OCI-LY1 (cell line): ENCODE results near the gene CRYBG2.

Source experiments
- CTCF ChIP-seq: fragments of 200-600 bp; sonication (generic), shearing (Covaris generic); IDR thresholded peaks from 2 replicates; pipeline ENCODE4 v1.5.1; 2017; ENCODE audit warnings: mild to moderate bottlenecking, antibody characterized with exemption, low read length, moderate library complexity, mixed read lengths
- EZH2 ChIP-seq: fragments of 200-600 bp; sonication (generic), shearing (Covaris generic); IDR thresholded peaks from 2 replicates; pipeline ENCODE4 v1.8.0; 2017; ENCODE audit warnings: borderline replicate concordance, mixed run types, mild to moderate bottlenecking, antibody characterized with exemption, low read length, moderate library complexity, mixed read lengths

- TF ChIP-seq CTCF (no peak), EZH2 (no peak)
Measured at GRCh38 chr1:26296340-26297056, 57.4 kb downstream of the CRYBG2 start.
